Activated naive CD4-positive, alpha-beta T cell treated with anti-CD3 and anti-CD28 coated beads, Interleukin-2, amount 50 U/mL, for 24 hours (primary cell): ENCODE data around the gene RBM19.

Experiments
- H3K27ac Mint-ChIP-seq: one replicate; pipeline ENCODE4 v1.8.0; 2021; ENCODE audit warnings: mild to moderate bottlenecking, mixed read lengths
- H3K27me3 Mint-ChIP-seq: one replicate; pipeline ENCODE4 v1.8.0; 2021; ENCODE audit warnings: mixed read lengths
- H3K36me3 Mint-ChIP-seq: one replicate; pipeline ENCODE4 v1.8.0; 2021; ENCODE audit warnings: mixed read lengths
- H3K4me1 Mint-ChIP-seq: one replicate; pipeline ENCODE4 v1.8.0; 2021; ENCODE audit warnings: mixed read lengths
- H3K4me3 Mint-ChIP-seq: one replicate; pipeline ENCODE4 v1.8.0; 2021; ENCODE audit warnings: mild to moderate bottlenecking, mixed read lengths
- H3K9me3 Mint-ChIP-seq: one replicate; pipeline ENCODE4 v1.8.0; 2021; ENCODE audit warnings: mixed read lengths

Gene RBM19

GRCh38 chr12:113840401-113841042 lies 125.6 kb downstream of the RBM19 start:
- Mint-ChIP-seq H3K36me3 (peaks cover 8% of the 10 kb centered on the region), H3K9me3 (no peaks in the 10 kb centered on the region), H3K27ac (peak overlapping the region; percentile 62), H3K27me3 (no peaks in the 10 kb centered on the region), H3K4me3 (no peak overlapping the region), H3K4me1 (no peaks in the 10 kb centered on the region)

GRCh38 chr12:113838896-113839295 lies 127.2 kb downstream of the RBM19 start:
- Mint-ChIP-seq H3K36me3 (peaks cover 10% of the 10 kb centered on the region), H3K4me1 (no peaks in the 10 kb centered on the region), H3K9me3 (no peaks in the 10 kb centered on the region), H3K4me3 (no peak overlapping the region), H3K27ac (no peak overlapping the region), H3K27me3 (no peaks in the 10 kb centered on the region)

- Mint-ChIP-seq H3K4me3 (no peak overlapping the region), H3K27me3 (no peaks in the 10 kb centered on the region), H3K9me3 (no peaks in the 10 kb centered on the region), H3K36me3 (peaks cover 12% of the 10 kb centered on the region), H3K4me1 (no peaks in the 10 kb centered on the region), H3K27ac (no peak overlapping the region)
Observed at GRCh38 chr12:113837528-113838296, 128.4 kb downstream of the RBM19 start.

- H3K4me1 Mint-ChIP-seq: no peaks in the 10 kb centered on the region
- H3K36me3 Mint-ChIP-seq: peaks cover 7% of the 10 kb centered on the region
- H3K4me3 Mint-ChIP-seq: no peak overlapping the region
- H3K9me3 Mint-ChIP-seq: no peaks in the 10 kb centered on the region
- H3K27ac Mint-ChIP-seq: no peak overlapping the region
- no peaks in the 10 kb centered on the region for H3K27me3 Mint-ChIP-seq
Observed at GRCh38 chr12:113837084-113837483, 129.0 kb downstream of the RBM19 start.

- Mint-ChIP-seq H3K36me3 (peaks cover 7% of the 10 kb centered on the region), H3K4me1 (no peaks in the 10 kb centered on the region), H3K27ac (no peak overlapping the region), H3K4me3 (no peak overlapping the region), H3K9me3 (no peaks in the 10 kb centered on the region), H3K27me3 (no peaks in the 10 kb centered on the region)
Observed at GRCh38 chr12:113835896-113836295, 130.2 kb downstream of the RBM19 start.

- no peaks in the 10 kb centered on the region for H3K4me1 Mint-ChIP-seq
- peaks cover 7% of the 10 kb centered on the region for H3K36me3 Mint-ChIP-seq
- peak overlapping the region; percentile 42 for H3K4me3 Mint-ChIP-seq
- no peaks in the 10 kb centered on the region for H3K27me3 Mint-ChIP-seq
- H3K9me3 Mint-ChIP-seq: no peaks in the 10 kb centered on the region
- no peak overlapping the region for H3K27ac Mint-ChIP-seq
Observed at GRCh38 chr12:113835433-113835832, 130.7 kb downstream of the RBM19 start.

- no peak overlapping the region for H3K27ac Mint-ChIP-seq
- no peak overlapping the region for H3K4me3 Mint-ChIP-seq
Observed at GRCh38 chr12:113833422-113833821, 132.7 kb downstream of the RBM19 start.

GRCh38 chr12:113831476-113831875 lies 134.6 kb downstream of the RBM19 start:
- Mint-ChIP-seq H3K4me3 (no peak overlapping the region), H3K27me3 (no peaks in the 10 kb centered on the region), H3K4me1 (no peaks in the 10 kb centered on the region), H3K27ac (no peak overlapping the region), H3K9me3 (no peaks in the 10 kb centered on the region), H3K36me3 (peaks cover 7% of the 10 kb centered on the region)

More at GRCh38 chr12:113833422-113833821, 132.7 kb downstream of the RBM19 start:
- Mint-ChIP-seq H3K4me1 (no peaks in the 10 kb centered on the region), H3K27me3 (no peaks in the 10 kb centered on the region), H3K36me3 (peaks cover 7% of the 10 kb centered on the region), H3K9me3 (no peaks in the 10 kb centered on the region)

GRCh38 chr12:113831016-113831415 lies 135.1 kb downstream of the RBM19 start:
- H3K27ac Mint-ChIP-seq: no peak overlapping the region
- no peaks in the 10 kb centered on the region for H3K9me3 Mint-ChIP-seq
- H3K4me1 Mint-ChIP-seq: no peaks in the 10 kb centered on the region
- no peak overlapping the region for H3K4me3 Mint-ChIP-seq
- no peaks in the 10 kb centered on the region for H3K27me3 Mint-ChIP-seq
- H3K36me3 Mint-ChIP-seq: peaks cover 7% of the 10 kb centered on the region

GRCh38 chr12:113829212-113829611 lies 136.9 kb downstream of the RBM19 start:
- Mint-ChIP-seq H3K4me1 (no peaks in the 10 kb centered on the region), H3K9me3 (no peaks in the 10 kb centered on the region), H3K27ac (no peak overlapping the region), H3K36me3 (peaks cover 3% of the 10 kb centered on the region), H3K27me3 (no peaks in the 10 kb centered on the region), H3K4me3 (no peak overlapping the region)

GRCh38 chr12:113827539-113828114 lies 138.5 kb downstream of the RBM19 start:
- H3K36me3 Mint-ChIP-seq: no peaks in the 10 kb centered on the region
- no peaks in the 10 kb centered on the region for H3K27me3 Mint-ChIP-seq
- H3K9me3 Mint-ChIP-seq: no peaks in the 10 kb centered on the region
- H3K27ac Mint-ChIP-seq: no peak overlapping the region
- H3K4me1 Mint-ChIP-seq: no peaks in the 10 kb centered on the region
- no peak overlapping the region for H3K4me3 Mint-ChIP-seq

GRCh38 chr12:113826805-113827538 lies 139.2 kb downstream of the RBM19 start:
- Mint-ChIP-seq H3K9me3 (no peaks in the 10 kb centered on the region), H3K4me1 (no peaks in the 10 kb centered on the region), H3K27me3 (no peaks in the 10 kb centered on the region), H3K4me3 (no peak overlapping the region), H3K27ac (no peak overlapping the region), H3K36me3 (peaks cover 2% of the 10 kb centered on the region)

- Mint-ChIP-seq H3K4me3 (no peak overlapping the region), H3K9me3 (no peaks in the 10 kb centered on the region), H3K27ac (no peak overlapping the region), H3K36me3 (peaks cover 5% of the 10 kb centered on the region), H3K27me3 (no peaks in the 10 kb centered on the region), H3K4me1 (no peaks in the 10 kb centered on the region)
Observed at GRCh38 chr12:113825705-113826104, 140.4 kb downstream of the RBM19 start.

GRCh38 chr12:113823816-113824215 lies 142.3 kb downstream of the RBM19 start:
- Mint-ChIP-seq H3K4me1 (no peaks in the 10 kb centered on the region), H3K27me3 (no peaks in the 10 kb centered on the region), H3K9me3 (no peaks in the 10 kb centered on the region), H3K4me3 (no peak overlapping the region), H3K27ac (no peak overlapping the region), H3K36me3 (peaks cover 8% of the 10 kb centered on the region)

- no peaks in the 10 kb centered on the region for H3K9me3 Mint-ChIP-seq
- H3K27me3 Mint-ChIP-seq: no peaks in the 10 kb centered on the region
- H3K36me3 Mint-ChIP-seq: peaks cover 8% of the 10 kb centered on the region
- no peak overlapping the region for H3K4me3 Mint-ChIP-seq
- H3K4me1 Mint-ChIP-seq: no peaks in the 10 kb centered on the region
- H3K27ac Mint-ChIP-seq: no peak overlapping the region
Observed at GRCh38 chr12:113823016-113823415, 143.1 kb downstream of the RBM19 start.

- Mint-ChIP-seq H3K36me3 (peaks cover 16% of the 10 kb centered on the region), H3K27me3 (no peaks in the 10 kb centered on the region), H3K9me3 (no peaks in the 10 kb centered on the region), H3K27ac (no peak overlapping the region), H3K4me1 (no peaks in the 10 kb centered on the region), H3K4me3 (no peak overlapping the region)
Observed at GRCh38 chr12:113820842-113821241, 145.3 kb downstream of the RBM19 start.
